ENCODE measurements around the gene CHCHD3.

GRCh38 chr7:132904209-132904608 is 177.7 kb downstream of the CHCHD3 start:
- TF ChIP-seq CTCF (conservative IDR thresholded peaks at IDR 0.05 in 1 of 2, IDR thresholded peaks at IDR 0.05 in 1 of 2; ENCODE audit: low read depth in 1 of 2, low read length in 2 of 2), result no peak
- no peak for TF ChIP-seq EZH2 (IDR thresholded peaks at IDR 0.05; ENCODE audit: low read length, missing control alignments)
